ENCODE results near the gene SIGLEC12. TPM values are rescaled to one million over a fixed set of nuclear protein-coding genes. Genes with fewer than 3 reads are reported as not detected.

SIGLEC12 gene
- total and polyA plus RNA-seq, 2 donors (not counting 3 experiments of a cell fraction or from before 2014, with no cell fraction given): not detected

DNA sequence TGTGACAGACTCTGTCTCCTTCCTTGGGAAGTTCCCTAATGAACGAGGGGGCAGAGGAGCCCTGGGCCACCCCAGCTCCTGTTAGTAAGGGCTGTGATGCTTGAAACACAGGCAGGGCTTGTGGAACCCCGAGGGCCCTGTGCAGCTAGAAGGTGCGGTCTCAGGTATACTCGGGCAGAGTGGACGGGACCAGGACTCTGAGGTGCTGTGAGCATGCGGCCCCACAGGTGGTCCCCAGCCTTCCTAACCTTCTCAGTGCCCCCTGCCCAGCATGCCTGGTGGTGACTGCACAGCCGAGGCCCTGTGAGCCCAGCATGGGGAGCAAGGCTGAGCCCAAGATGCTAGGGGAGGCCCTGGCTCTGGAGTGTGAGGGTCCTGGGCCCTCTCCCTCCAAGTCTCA lies 39.3 kb downstream of the SIGLEC12 start:
- H3K4me3 ChIP-seq (replicated peaks in 1 of 3; ENCODE audit: insufficient read depth in 1 of 3, low read depth in 1 of 3, low read length in 3 of 3): no peak overlapping the region
- dilution Hi-C loops (cut with MboI; ENCODE audit: extremely low pct_ligation_motif_present, low sequenced_read_pairs) (no loop called here), intact Hi-C loops (cut with micrococcal nuclease) (no loop called here)
- no TSS peak for BruUV-seq (replicated peaks)
- POLR2A ChIA-PET: no interaction called here
- no peak overlapping the region for H2AFZ ChIP-seq (ENCODE audit: low read depth, low read length)
- H4K20me1 ChIP-seq (replicated peaks; ENCODE audit: control insufficient read depth, extremely low read depth, insufficient read depth, low read length): no peaks in the 10 kb centered on the region
- no peaks in the 10 kb centered on the region for H3K9me1 ChIP-seq (replicated peaks; ENCODE audit: control insufficient read depth, extremely low read depth, insufficient read depth, low read length)
- H3K27ac ChIP-seq (ENCODE audit: insufficient read depth, low read depth, low read length): no peak overlapping the region
- H3K4me1 ChIP-seq (ENCODE audit: control insufficient read depth, extremely low read depth, insufficient read depth, low read length): no peaks in the 10 kb centered on the region
- H3K36me3 ChIP-seq (ENCODE audit: control insufficient read depth in 2 of 2, extremely low read depth in 1 of 2, insufficient read depth in 2 of 2, low read length in 2 of 2): no peaks in the 10 kb centered on the region
- no peak overlapping the region for H3K9ac ChIP-seq (replicated peaks; ENCODE audit: extremely low read depth, insufficient read depth, low read length)
- DNase-seq (ENCODE audit: low read depth, low spot score) (no peak), FAIRE-seq (no peak)
- H3K4me2 ChIP-seq (ENCODE audit: insufficient read depth, low read length): no peak overlapping the region
- no peaks in the 10 kb centered on the region for H3K27me3 ChIP-seq (ENCODE audit: control insufficient read depth in 2 of 2, insufficient read depth in 2 of 2, low read length in 2 of 2)
- H3K79me2 ChIP-seq (ENCODE audit: control insufficient read depth, insufficient read depth, low read length): no peaks in the 10 kb centered on the region
- no peaks in the 10 kb centered on the region for H3K9me3 ChIP-seq (replicated peaks; ENCODE audit: control insufficient read depth, insufficient read depth, low read length)
- TF ChIP-seq JUN (IDR thresholded peaks at IDR 0.05; ENCODE audit: borderline replicate concordance, insufficient read depth, insufficient read length, low read depth) (no peak), CTCF (IDR thresholded peaks at IDR 0.05; ENCODE audit: extremely low read depth in 1 of 2, insufficient read depth in 1 of 2, low read depth in 1 of 2, low read length in 2 of 2) (no peak), MYC (IDR thresholded peaks at IDR 0.05; ENCODE audit: low read depth, low read length) (no peak), POLR2AphosphoS5 (IDR thresholded peaks at IDR 0.05; ENCODE audit: insufficient read depth, low read depth, low read length) (no peak), GATA2 (IDR thresholded peaks at IDR 0.05; ENCODE audit: insufficient read depth, insufficient read length, low read depth, low read length) (no peak), MAX (IDR thresholded peaks at IDR 0.05; ENCODE audit: insufficient read depth, insufficient read length) (no peak), EZH2 (IDR thresholded peaks at IDR 0.05; ENCODE audit: borderline replicate concordance, low read depth, low read length, severe bottlenecking) (no peak), FOS (IDR thresholded peaks at IDR 0.05; ENCODE audit: borderline replicate concordance, insufficient read depth, low read length) (no peak), POLR2A (IDR thresholded peaks at IDR 0.05; ENCODE audit: low read depth, low read length) (no peak)
- CTCF ChIA-PET: interaction anchor here (1.0 to 1.8 kb wide), 3 partner anchors 9 to 199 kb away, joined by 3 to 6 read pairs (median 4); no protein-coding TSS in a partner anchor
